ENCODE data around the gene SAV1.

DNA sequence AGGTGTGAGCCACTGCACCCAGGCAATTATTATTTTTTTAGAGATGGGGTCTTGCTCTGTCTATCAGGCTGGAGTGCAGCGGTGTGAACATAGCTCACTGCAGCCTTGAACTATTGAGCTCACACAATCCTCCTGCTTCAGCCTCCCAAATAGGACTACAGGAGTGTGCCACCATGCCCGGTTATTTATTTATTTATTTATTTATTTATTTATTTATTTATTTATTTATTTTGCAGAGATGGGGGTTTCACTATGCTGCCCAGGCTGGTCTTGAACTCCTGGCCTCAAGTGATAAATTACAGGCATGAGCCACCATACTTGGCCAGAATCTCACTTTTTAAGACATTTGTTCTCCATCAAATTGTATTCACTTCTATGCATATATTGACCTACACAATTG, 51.8 kb downstream of the SAV1 start:
- no peak for TF ChIP-seq EZH2phosphoT487 (IDR thresholded peaks at IDR 0.05; ENCODE audit: borderline replicate concordance, low read length)
- TF ChIP-seq, protein P1, sequence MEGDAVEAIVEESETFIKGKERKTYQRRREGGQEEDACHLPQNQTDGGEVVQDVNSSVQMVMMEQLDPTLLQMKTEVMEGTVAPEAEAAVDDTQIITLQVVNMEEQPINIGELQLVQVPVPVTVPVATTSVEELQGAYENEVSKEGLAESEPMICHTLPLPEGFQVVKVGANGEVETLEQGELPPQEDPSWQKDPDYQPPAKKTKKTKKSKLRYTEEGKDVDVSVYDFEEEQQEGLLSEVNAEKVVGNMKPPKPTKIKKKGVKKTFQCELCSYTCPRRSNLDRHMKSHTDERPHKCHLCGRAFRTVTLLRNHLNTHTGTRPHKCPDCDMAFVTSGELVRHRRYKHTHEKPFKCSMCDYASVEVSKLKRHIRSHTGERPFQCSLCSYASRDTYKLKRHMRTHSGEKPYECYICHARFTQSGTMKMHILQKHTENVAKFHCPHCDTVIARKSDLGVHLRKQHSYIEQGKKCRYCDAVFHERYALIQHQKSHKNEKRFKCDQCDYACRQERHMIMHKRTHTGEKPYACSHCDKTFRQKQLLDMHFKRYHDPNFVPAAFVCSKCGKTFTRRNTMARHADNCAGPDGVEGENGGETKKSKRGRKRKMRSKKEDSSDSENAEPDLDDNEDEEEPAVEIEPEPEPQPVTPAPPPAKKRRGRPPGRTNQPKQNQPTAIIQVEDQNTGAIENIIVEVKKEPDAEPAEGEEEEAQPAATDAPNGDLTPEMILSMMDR (conservative IDR thresholded peaks at IDR 0.05; ENCODE audit: low read depth, low read length): no peak

Measured in PC-3 (cell line).